ENCODE measurements around the gene MAB21L3. TPM values are rescaled to one million over a fixed set of nuclear protein-coding genes. Genes with fewer than 3 reads are reported as not detected.

MAB21L3 gene
- total RNA-seq, 1 experiment from 2014 or later = 1.4 TPM

- Histone ChIP-seq H3K27ac (ENCODE audit: low read length) (no peak overlapping the region), H3K4me1 (ENCODE audit: insufficient read depth, low read length) (peaks cover 30% of the 10 kb centered on the region), H2AFZ (ENCODE audit: low read length) (no peak overlapping the region), H3K9me3 (ENCODE audit: low read length) (no peaks in the 10 kb centered on the region), H3K4me3 (ENCODE audit: low read length) (no peak overlapping the region), H3K4me2 (ENCODE audit: low read length) (no peak overlapping the region), H3K79me2 (ENCODE audit: low read length) (no peaks in the 10 kb centered on the region), H3K36me3 (ENCODE audit: low read depth, low read length) (no peaks in the 10 kb centered on the region), H3K9ac (ENCODE audit: low read length) (no peak overlapping the region), H3K27me3 (ENCODE audit: low read length) (no peaks in the 10 kb centered on the region), H3K9me2 (replicated peaks; ENCODE audit: low read length) (no peaks in the 10 kb centered on the region), H4K20me1 (ENCODE audit: low read length) (no peaks in the 10 kb centered on the region), H3F3A (ENCODE audit: low read length, unreplicated experiment) (peaks cover 11% of the 10 kb centered on the region)
- POLR2A ChIA-PET (ENCODE audit: unreplicated experiment) = no interaction called here
- ATAC-seq (no peak), DNase-seq (no peak)
- no TSS peak for BruUV-seq (replicated peaks)
- CTCF ChIA-PET = no interaction called here
- TF ChIP-seq CTCF (conservative IDR thresholded peaks at IDR 0.05; ENCODE audit: low read depth, low read length) = no peak
- no peak for TF ChIP-seq EZH2phosphoT487 (IDR thresholded peaks at IDR 0.05; ENCODE audit: borderline replicate concordance, low read length)
- no peak for TF ChIP-seq EZH2 (IDR thresholded peaks at IDR 0.05; ENCODE audit: low read length, unreplicated experiment)
- intact Hi-C loops (cut with micrococcal nuclease) = no loop called here
Observed at GRCh38 chr1:116106646-116107045, 4.6 kb upstream of the MAB21L3 start.

- no peak overlapping the region for H3K27ac ChIP-seq (ENCODE audit: low read length)
- ChIA-PET CTCF (no interaction called here), POLR2A (ENCODE audit: unreplicated experiment) (no interaction called here)
- ATAC-seq (no peak), DNase-seq (no peak)
- peaks cover 37% of the 10 kb centered on the region for H3K4me1 ChIP-seq (ENCODE audit: insufficient read depth, low read length)
- no peak overlapping the region for H3K4me2 ChIP-seq (ENCODE audit: low read length)
- H3K9me2 ChIP-seq (replicated peaks; ENCODE audit: low read length) = no peaks in the 10 kb centered on the region
- no peaks in the 10 kb centered on the region for H3K79me2 ChIP-seq (ENCODE audit: low read length)
- H3K9ac ChIP-seq (ENCODE audit: low read length) = no peak overlapping the region
- intact Hi-C loops (cut with micrococcal nuclease) = no loop called here
- TF ChIP-seq EZH2phosphoT487 (IDR thresholded peaks at IDR 0.05; ENCODE audit: borderline replicate concordance, low read length) = no peak
- no peak for TF ChIP-seq EZH2 (IDR thresholded peaks at IDR 0.05; ENCODE audit: low read length, unreplicated experiment)
- H3K4me3 ChIP-seq (ENCODE audit: low read length) = no peak overlapping the region
- no peaks in the 10 kb centered on the region for H3K36me3 ChIP-seq (ENCODE audit: low read depth, low read length)
- BruUV-seq (replicated peaks) = no TSS peak
- no peaks in the 10 kb centered on the region for H4K20me1 ChIP-seq (ENCODE audit: low read length)
- H3F3A ChIP-seq (ENCODE audit: low read length, unreplicated experiment) = peaks cover 11% of the 10 kb centered on the region
- no peak overlapping the region for H2AFZ ChIP-seq (ENCODE audit: low read length)
- no peaks in the 10 kb centered on the region for H3K27me3 ChIP-seq (ENCODE audit: low read length)
- no peaks in the 10 kb centered on the region for H3K9me3 ChIP-seq (ENCODE audit: low read length)
Observed at GRCh38 chr1:116107371-116107770, 3.8 kb upstream of the MAB21L3 start.

GRCh38 chr1:116111524-116112021 is 374 bp downstream of the MAB21L3 start:
- Histone ChIP-seq H3K9ac (ENCODE audit: low read length) (peak overlapping the region; percentile 61; the same call in 1 of the 2 replicates), H3K4me2 (ENCODE audit: low read length) (peak overlapping the region; percentile 77), H4K20me1 (ENCODE audit: low read length) (no peaks in the 10 kb centered on the region), H2AFZ (ENCODE audit: low read length) (peak overlapping the region; percentile 49), H3K79me2 (ENCODE audit: low read length) (no peaks in the 10 kb centered on the region), H3K4me3 (ENCODE audit: low read length) (no peak overlapping the region; the same call in 1 of the 2 replicates), H3K36me3 (ENCODE audit: low read depth, low read length) (no peaks in the 10 kb centered on the region), H3K27ac (ENCODE audit: low read length) (peak overlapping the region; percentile 94), H3K9me2 (replicated peaks; ENCODE audit: low read length) (no peaks in the 10 kb centered on the region), H3K27me3 (ENCODE audit: low read length) (no peaks in the 10 kb centered on the region), H3K4me1 (ENCODE audit: insufficient read depth, low read length) (peaks cover 71% of the 10 kb centered on the region), H3F3A (ENCODE audit: low read length, unreplicated experiment) (peaks cover 11% of the 10 kb centered on the region), H3K9me3 (ENCODE audit: low read length) (no peaks in the 10 kb centered on the region)
- ChIA-PET CTCF (interaction anchor here (0.9 kb wide), 1 partner anchor 91 kb away, joined by 3 read pairs; no protein-coding TSS in a partner anchor), POLR2A (ENCODE audit: unreplicated experiment) (interaction anchor here (0.5 to 0.6 kb wide), 2 partner anchors 117 to 406 kb away, joined by 3 to 6 read pairs; no protein-coding TSS in a partner anchor)
- BruUV-seq (replicated peaks) = no TSS peak
- TF ChIP-seq EZH2 (IDR thresholded peaks at IDR 0.05; ENCODE audit: low read length, unreplicated experiment) (no peak), EZH2phosphoT487 (IDR thresholded peaks at IDR 0.05; ENCODE audit: borderline replicate concordance, low read length) (no peak), CTCF (conservative IDR thresholded peaks at IDR 0.05; ENCODE audit: low read depth, low read length) (no peak)
- peak; percentile 56 for DNase-seq
- intact Hi-C loops (cut with micrococcal nuclease) = no loop called here
- no peak for ATAC-seq

Data from PC-3 (cell line).